Peyer's patch (tissue), 4 donors: ENCODE data around the gene CWF19L2. TPM values are rescaled to one million over a fixed set of nuclear protein-coding genes. Genes with fewer than 3 reads are reported as not detected.
"Not testable (repeated sequence)": the region's sequence is repeated elsewhere in the genome, so short reads cannot be mapped to it uniquely, and the experiment has no call there.

ENCODE experiments used
- DNase-seq, 3 donors: peaks; one replicate each; pipeline ENCODE4 v3.0.0-alpha.2; 2017 to 2019
- H3K27ac ChIP-seq, 4 donors: fragments of 200-600 bp; sonication (generic); one replicate each; pipeline ENCODE4 v1.5.1; 2016 to 2019
- H3K27me3 ChIP-seq, 2 donors: fragments of 200-600 bp; sonication (generic); one replicate each; pipeline ENCODE4 v1.5.1; 2019
- H3K36me3 ChIP-seq, 3 donors: fragments of 200-600 bp; sonication (generic); one replicate each; pipeline ENCODE4 v1.5.1; 2016 to 2019
- H3K4me1 ChIP-seq, 4 donors: fragments of 200-600 bp; sonication (generic); one replicate each; pipeline ENCODE4 v1.5.1; 2016 to 2019
- H3K4me3 ChIP-seq, 4 donors: fragments of 200-600 bp; sonication (generic); 1 replicate in 3 of 4; 2 replicates in 1 of 4; pipeline ENCODE4 v1.5.1; 2016 to 2019; ENCODE audit warnings: mild to moderate bottlenecking in 1 of 4
- H3K9me3 ChIP-seq, 4 donors: fragments of 200-600 bp; sonication (generic); one replicate each; pipeline ENCODE4 v1.5.1; 2016 to 2019; ENCODE audit warnings: mild to moderate bottlenecking in 1 of 4
- CTCF ChIP-seq, 6 experiments: fragments of 450-650 bp in 4 of 6; fragments of 200-600 bp in 2 of 6; sonication (generic) in 1 of 6; IDR thresholded peaks; one replicate each; pipeline ENCODE4 v1.5.1; 2017 to 2019; ENCODE audit warnings: antibody characterized with exemption in 6 of 6, mild to moderate bottlenecking in 3 of 6, moderate library complexity in 1 of 6
- POLR2A ChIP-seq, 2 donors: fragments of 450-650 bp; IDR thresholded peaks; one replicate each; pipeline ENCODE4 v1.5.1; 2017; ENCODE audit warnings: antibody characterized with exemption in 2 of 2, mild to moderate bottlenecking in 2 of 2, moderate library complexity in 2 of 2
- total RNA-seq, 4 donors: library from RNA; depleted of rRNA; stranded (reverse); fragments of >200 nt; gene quantifications; one replicate each; pipeline ENCODE4 v1.1.0, GENCODE V29; 2016

The CWF19L2 gene
- total RNA-seq, 4 donors from 2014 or later: 13.1 to 79.2 (median 17.5) TPM

GRCh38 chr11:107397357-107397756 is 60.3 kb downstream of the CWF19L2 start:
- DNase-seq: no peak
- Histone ChIP-seq H3K9me3 (peaks cover 0 to 6% (median 0%) of the 10 kb centered on the region in 4 donors), H3K4me3 (no peak overlapping the region), H3K4me1 (no peaks in the 10 kb centered on the region), H3K27ac (no peak overlapping the region), H3K36me3 (peaks cover 0 to 12% (median 0%) of the 10 kb centered on the region in 3 donors), H3K27me3 (no peaks in the 10 kb centered on the region)
- no peak for TF ChIP-seq CTCF (IDR thresholded peaks at IDR 0.05)

- no peaks in the 10 kb centered on the region for H3K9me3 ChIP-seq
- no peak for DNase-seq
- H3K27ac ChIP-seq: no peak overlapping the region
- no peaks in the 10 kb centered on the region for H3K27me3 ChIP-seq
- no peak overlapping the region for H3K4me3 ChIP-seq
- H3K36me3 ChIP-seq: peaks cover 0 to 32% (median 0%) of the 10 kb centered on the region in 3 donors
- no peaks in the 10 kb centered on the region for H3K4me1 ChIP-seq
- TF ChIP-seq POLR2A (IDR thresholded peaks at IDR 0.05) (no peak), CTCF (IDR thresholded peaks at IDR 0.05) (no peak)
Measured at GRCh38 chr11:107392611-107393010, 65.0 kb downstream of the CWF19L2 start.

DNA sequence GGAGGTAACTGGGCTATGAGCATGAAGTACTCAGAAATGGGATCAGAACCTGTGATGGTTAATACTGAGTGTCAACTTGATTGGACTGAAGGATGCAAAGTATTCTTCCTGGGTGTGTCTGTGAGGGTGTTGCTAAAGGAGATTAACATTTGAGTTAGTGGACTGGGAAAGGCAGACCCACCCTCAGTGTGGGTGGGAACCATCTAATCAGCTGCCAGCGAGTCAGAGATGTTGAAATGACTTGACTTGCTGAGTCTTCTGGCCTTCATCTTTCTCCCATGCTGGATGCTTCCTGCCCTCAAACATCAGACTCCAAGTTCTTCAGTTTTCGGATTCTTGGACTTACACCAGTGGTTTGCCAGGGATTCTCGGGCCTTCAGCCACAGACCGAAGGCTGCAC is 66.9 kb downstream of the CWF19L2 start:
- peaks cover 0 to 32% (median 0%) of the 10 kb centered on the region in 3 donors for H3K36me3 ChIP-seq
- DNase-seq, H3K4me1 ChIP-seq, H3K27ac ChIP-seq, H3K4me3 ChIP-seq, H3K27me3 ChIP-seq, H3K9me3 ChIP-seq: not testable (repeated sequence)

- Histone ChIP-seq H3K4me1 (no peaks in the 10 kb centered on the region), H3K27ac (no peak overlapping the region), H3K27me3 (no peaks in the 10 kb centered on the region), H3K4me3 (no peak overlapping the region), H3K36me3 (peaks cover 0 to 32% (median 0%) of the 10 kb centered on the region in 3 donors), H3K9me3 (no peaks in the 10 kb centered on the region)
- DNase-seq: no peak
- no peak for TF ChIP-seq CTCF (IDR thresholded peaks at IDR 0.05)
- TF ChIP-seq POLR2A (IDR thresholded peaks at IDR 0.05): no peak
Measured at GRCh38 chr11:107387666-107388065, 70.0 kb downstream of the CWF19L2 start.

DNA sequence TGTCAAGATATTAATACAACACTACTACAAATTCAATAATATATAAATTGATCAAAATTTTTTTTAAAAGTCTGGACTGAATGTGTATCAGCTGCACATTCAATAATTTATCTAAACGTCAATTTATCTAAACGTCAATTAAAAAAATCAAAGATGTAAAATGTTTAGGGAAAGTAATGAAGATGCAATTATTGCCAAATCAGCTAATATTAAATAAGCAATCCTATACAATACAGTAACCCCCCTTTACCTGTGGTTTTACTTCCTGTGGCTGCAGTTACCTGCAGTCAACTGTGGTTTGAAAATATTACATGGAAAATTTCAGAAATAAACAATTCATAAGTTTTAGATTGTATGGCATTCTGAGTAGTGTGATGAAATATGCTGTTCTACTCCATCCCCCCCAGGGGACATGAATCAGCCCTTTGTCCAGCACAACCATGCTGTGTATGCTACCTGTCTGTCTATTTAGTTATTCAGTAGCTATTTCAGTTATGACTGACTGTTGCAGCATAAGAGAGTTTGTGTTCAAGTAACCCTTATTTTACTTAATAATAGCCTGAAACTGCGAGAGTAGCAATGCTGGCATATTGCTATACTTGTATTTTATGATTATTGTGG is 72.2 kb downstream of the CWF19L2 start:
- H3K27ac ChIP-seq: no peak overlapping the region
- no peak for TF ChIP-seq POLR2A (IDR thresholded peaks at IDR 0.05)
- no peak for TF ChIP-seq CTCF (IDR thresholded peaks at IDR 0.05)
- no peaks in the 10 kb centered on the region for H3K9me3 ChIP-seq
- peaks cover 0 to 10% (median 0%) of the 10 kb centered on the region in 3 donors for H3K36me3 ChIP-seq
- H3K27me3 ChIP-seq: no peaks in the 10 kb centered on the region
- no peaks in the 10 kb centered on the region for H3K4me1 ChIP-seq
- no peak for DNase-seq
- no peak overlapping the region for H3K4me3 ChIP-seq

DNA sequence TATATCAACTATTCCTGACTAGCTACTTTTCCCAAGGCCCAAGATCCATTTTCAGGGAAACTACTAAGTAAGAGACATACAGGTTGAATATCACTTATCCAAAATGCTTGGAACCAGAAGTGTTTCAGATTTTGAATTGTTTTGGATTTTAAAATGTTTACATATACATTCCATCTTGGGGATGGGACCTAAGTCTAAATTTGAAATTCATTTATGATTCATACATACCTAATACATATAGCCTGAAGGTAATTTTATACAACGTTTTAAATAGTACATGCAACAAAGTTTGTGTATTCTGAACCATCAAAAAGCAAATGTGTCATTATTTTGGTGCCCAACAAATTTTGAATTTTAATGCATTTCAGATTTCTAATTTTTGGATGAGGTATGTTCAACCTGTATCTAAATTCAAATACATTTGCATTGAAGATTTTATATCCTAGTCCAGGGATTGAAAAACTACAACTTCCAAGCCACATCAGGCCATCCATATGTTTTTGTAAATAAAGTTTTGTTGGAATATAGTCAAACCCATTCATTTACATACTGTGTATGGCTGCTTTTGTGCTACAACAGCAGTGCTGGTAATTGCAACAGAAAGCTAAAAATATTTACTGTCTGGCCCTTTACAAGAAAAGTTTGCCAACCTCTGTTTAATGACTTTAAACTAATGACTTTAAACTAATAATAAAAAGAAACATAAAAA is 73.3 kb downstream of the CWF19L2 start:
- Histone ChIP-seq H3K9me3 (no peaks in the 10 kb centered on the region), H3K4me1 (no peaks in the 10 kb centered on the region), H3K4me3 (no peak overlapping the region), H3K27ac (no peak overlapping the region), H3K36me3 (no peaks in the 10 kb centered on the region), H3K27me3 (no peaks in the 10 kb centered on the region)
- TF ChIP-seq CTCF (IDR thresholded peaks at IDR 0.05) (no peak), POLR2A (IDR thresholded peaks at IDR 0.05) (no peak)
- no peak for DNase-seq
